Karpas-422 (cell line): ENCODE measurements around the gene KIF26A. TPM values are rescaled to one million over a fixed set of nuclear protein-coding genes. Genes with fewer than 3 reads are reported as not detected.

Experiments
- DNase-seq: peaks from one replicate; pipeline ENCODE4 v3.0.0-alpha.2; 2015
- H2AFZ ChIP-seq: fragments of 200-600 bp; sonication (generic); 2 replicates; pipeline ENCODE4 v1.6.1; 2014; ENCODE audit warnings: antibody characterized with exemption, low read length, mixed read lengths
- H3K27ac ChIP-seq: fragments of 200-600 bp; sonication (generic); 2 replicates; pipeline ENCODE4 v1.5.1; 2014; ENCODE audit warnings: mild to moderate bottlenecking, low read length, moderate library complexity
- H3K27me3 ChIP-seq: fragments of 200-600 bp; sonication (generic); 2 replicates; pipeline ENCODE4 v1.6.1; 2014; ENCODE audit warnings: low read length, mixed read lengths
- H3K36me3 ChIP-seq: fragments of 200-600 bp; sonication (generic); 2 replicates; pipeline ENCODE4 v1.6.1; 2014; ENCODE audit warnings: low read length, mixed read lengths; ENCODE audit not compliant: insufficient read depth
- H3K4me1 ChIP-seq: fragments of 200-600 bp; sonication (generic); 2 replicates; pipeline ENCODE4 v1.6.1; 2014; ENCODE audit warnings: mild to moderate bottlenecking, low read length, mixed read lengths
- H3K4me2 ChIP-seq: fragments of 200-600 bp; sonication (generic); 2 replicates; pipeline ENCODE4 v1.6.1; 2014; ENCODE audit warnings: low read length, low read depth, mild to moderate bottlenecking; ENCODE audit not compliant: poor library complexity, severe bottlenecking
- H3K4me3 ChIP-seq: fragments of 200-600 bp; sonication (generic); 2 replicates; pipeline ENCODE4 v1.5.1; 2014; ENCODE audit warnings: mild to moderate bottlenecking, antibody characterized with exemption, low read length, mixed read lengths
- H3K79me2 ChIP-seq: fragments of 200-600 bp; sonication (generic); 2 replicates; pipeline ENCODE4 v1.6.1; 2014; ENCODE audit warnings: mild to moderate bottlenecking, low read length, mixed read lengths
- H3K9ac ChIP-seq: fragments of 200-600 bp; sonication (generic); 2 replicates; pipeline ENCODE4 v1.6.0; 2014; ENCODE audit warnings: low read length
- H3K9me2 ChIP-seq: fragments of 200-600 bp; sonication (generic), shearing (Covaris generic); replicated peaks from 2 replicates; pipeline ENCODE4 v1.6.0; 2014; ENCODE audit warnings: mild to moderate bottlenecking, low read length, moderate library complexity; ENCODE audit not compliant: insufficient read depth
- H3K9me3 ChIP-seq: fragments of 300-700, 200-600 bp; sonication (generic); 2 replicates; pipeline ENCODE4 v1.6.1; 2014; ENCODE audit warnings: low read length, mixed read lengths
- H4K20me1 ChIP-seq: fragments of 200-600 bp; sonication (generic); 2 replicates; pipeline ENCODE4 v1.6.1; 2014; ENCODE audit warnings: mild to moderate bottlenecking, antibody characterized with exemption, low read length, low read depth; ENCODE audit not compliant: insufficient read depth
- total RNA-seq: library from RNA; depleted of rRNA; stranded (reverse); fragments of >200 nt; shearing (Covaris generic); gene quantifications from 2 replicates; pipeline ENCODE4 v1.2.3, GENCODE V29; 2014; ENCODE audit warnings: low replicate concordance

Gene KIF26A
- total RNA-seq, 1 experiment from 2014 or later, result not detected

GRCh38 chr14:104200591-104200990, 62.2 kb downstream of the KIF26A start:
- no peak overlapping the region for H3K4me2 ChIP-seq
- H2AFZ ChIP-seq, result no peak overlapping the region
- H3K4me1 ChIP-seq, result peaks cover 4% of the 10 kb centered on the region; the same call in 1 of the 2 replicates
- DNase-seq, result no peak
- H3K79me2 ChIP-seq, result no peaks in the 10 kb centered on the region
- no peaks in the 10 kb centered on the region for H3K9me2 ChIP-seq
- no peaks in the 10 kb centered on the region for H4K20me1 ChIP-seq
- no peak overlapping the region for H3K9ac ChIP-seq
- H3K9me3 ChIP-seq, result no peaks in the 10 kb centered on the region
- H3K4me3 ChIP-seq, result no peak overlapping the region
- H3K27ac ChIP-seq, result no peak overlapping the region
- H3K36me3 ChIP-seq, result no peaks in the 10 kb centered on the region
- no peaks in the 10 kb centered on the region for H3K27me3 ChIP-seq

- peaks cover 4% of the 10 kb centered on the region; the same call in 1 of the 2 replicates for H3K4me1 ChIP-seq
- H3K9me3 ChIP-seq, result no peaks in the 10 kb centered on the region
- H3K36me3 ChIP-seq, result no peaks in the 10 kb centered on the region
- no peak overlapping the region for H2AFZ ChIP-seq
- H3K4me3 ChIP-seq, result no peak overlapping the region
- no peak overlapping the region for H3K9ac ChIP-seq
- no peaks in the 10 kb centered on the region for H3K79me2 ChIP-seq
- H4K20me1 ChIP-seq, result no peaks in the 10 kb centered on the region
- no peaks in the 10 kb centered on the region for H3K9me2 ChIP-seq
- H3K4me2 ChIP-seq, result no peak overlapping the region
- DNase-seq, result no peak
- no peak overlapping the region for H3K27ac ChIP-seq
- no peaks in the 10 kb centered on the region for H3K27me3 ChIP-seq
Measured at GRCh38 chr14:104201063-104201462, 62.7 kb downstream of the KIF26A start.

GRCh38 chr14:104201496-104201895, 63.1 kb downstream of the KIF26A start:
- Histone ChIP-seq H2AFZ (no peak overlapping the region), H3K27me3 (no peaks in the 10 kb centered on the region), H3K4me3 (no peak overlapping the region), H3K27ac (no peak overlapping the region), H3K79me2 (no peaks in the 10 kb centered on the region), H3K4me1 (peaks cover 4% of the 10 kb centered on the region; the same call in 1 of the 2 replicates), H3K4me2 (no peak overlapping the region), H3K9me2 (no peaks in the 10 kb centered on the region), H3K9ac (no peak overlapping the region), H3K9me3 (no peaks in the 10 kb centered on the region), H4K20me1 (no peaks in the 10 kb centered on the region), H3K36me3 (no peaks in the 10 kb centered on the region)
- DNase-seq, result no peak

- no peak overlapping the region for H3K4me3 ChIP-seq
- H3K9me3 ChIP-seq, result no peaks in the 10 kb centered on the region
- H3K79me2 ChIP-seq, result no peaks in the 10 kb centered on the region
- DNase-seq, result no peak
- no peaks in the 10 kb centered on the region for H3K9me2 ChIP-seq
- no peaks in the 10 kb centered on the region for H3K36me3 ChIP-seq
- H3K4me1 ChIP-seq, result no peaks in the 10 kb centered on the region
- H3K4me2 ChIP-seq, result no peak overlapping the region
- H3K27me3 ChIP-seq, result no peaks in the 10 kb centered on the region
- H4K20me1 ChIP-seq, result no peaks in the 10 kb centered on the region
- no peak overlapping the region for H3K9ac ChIP-seq
- H2AFZ ChIP-seq, result no peak overlapping the region
- H3K27ac ChIP-seq, result no peak overlapping the region
Measured at GRCh38 chr14:104202259-104203070, 64.1 kb downstream of the KIF26A start.

GRCh38 chr14:104203071-104203425, 64.7 kb downstream of the KIF26A start:
- no peak overlapping the region for H3K4me2 ChIP-seq

GRCh38 chr14:104204660-104205149, 66.3 kb downstream of the KIF26A start:
- no peaks in the 10 kb centered on the region for H4K20me1 ChIP-seq
- no peaks in the 10 kb centered on the region for H3K79me2 ChIP-seq
- no peak for DNase-seq
- H3K27me3 ChIP-seq, result no peaks in the 10 kb centered on the region
- H2AFZ ChIP-seq, result no peak overlapping the region
- H3K9me2 ChIP-seq, result no peaks in the 10 kb centered on the region
- H3K9me3 ChIP-seq, result no peaks in the 10 kb centered on the region
- no peak overlapping the region for H3K9ac ChIP-seq
- no peak overlapping the region for H3K4me2 ChIP-seq
- H3K27ac ChIP-seq, result no peak overlapping the region
- H3K36me3 ChIP-seq, result no peaks in the 10 kb centered on the region
- no peaks in the 10 kb centered on the region for H3K4me1 ChIP-seq
- H3K4me3 ChIP-seq, result no peak overlapping the region

More at GRCh38 chr14:104203071-104203425, 64.7 kb downstream of the KIF26A start:
- Histone ChIP-seq H3K27me3 (no peaks in the 10 kb centered on the region), H3K9me3 (no peaks in the 10 kb centered on the region), H3K9me2 (no peaks in the 10 kb centered on the region), H3K9ac (no peak overlapping the region), H3K36me3 (no peaks in the 10 kb centered on the region), H2AFZ (no peak overlapping the region), H4K20me1 (no peaks in the 10 kb centered on the region), H3K4me3 (no peak overlapping the region), H3K4me1 (no peaks in the 10 kb centered on the region), H3K27ac (no peak overlapping the region), H3K79me2 (no peaks in the 10 kb centered on the region)
- DNase-seq, result no peak

GRCh38 chr14:104205781-104206180, 67.4 kb downstream of the KIF26A start:
- no peaks in the 10 kb centered on the region for H3K36me3 ChIP-seq
- no peaks in the 10 kb centered on the region for H3K79me2 ChIP-seq
- no peak overlapping the region for H3K4me3 ChIP-seq
- DNase-seq, result no peak
- no peak overlapping the region for H3K9ac ChIP-seq
- H3K27me3 ChIP-seq, result no peaks in the 10 kb centered on the region
- no peak overlapping the region for H3K4me2 ChIP-seq
- no peaks in the 10 kb centered on the region for H3K9me2 ChIP-seq
- no peaks in the 10 kb centered on the region for H4K20me1 ChIP-seq
- H3K4me1 ChIP-seq, result no peaks in the 10 kb centered on the region
- H2AFZ ChIP-seq, result no peak overlapping the region
- H3K9me3 ChIP-seq, result no peaks in the 10 kb centered on the region
- no peak overlapping the region for H3K27ac ChIP-seq

GRCh38 chr14:104206281-104206904, 68.0 kb downstream of the KIF26A start:
- H3K36me3 ChIP-seq, result no peaks in the 10 kb centered on the region
- H3K27ac ChIP-seq, result no peak overlapping the region
- H3K27me3 ChIP-seq, result no peaks in the 10 kb centered on the region
- no peaks in the 10 kb centered on the region for H3K4me1 ChIP-seq
- H3K4me2 ChIP-seq, result no peak overlapping the region
- no peaks in the 10 kb centered on the region for H3K9me2 ChIP-seq
- H4K20me1 ChIP-seq, result no peaks in the 10 kb centered on the region
- H3K4me3 ChIP-seq, result no peak overlapping the region
- no peak overlapping the region for H2AFZ ChIP-seq
- DNase-seq, result no peak
- no peaks in the 10 kb centered on the region for H3K79me2 ChIP-seq
- no peaks in the 10 kb centered on the region for H3K9me3 ChIP-seq
- no peak overlapping the region for H3K9ac ChIP-seq
